ENCODE measurements around the gene UBE2R2. TPM values are rescaled to one million over a fixed set of nuclear protein-coding genes. Genes with fewer than 3 reads are reported as not detected.
A peak's percentile ranks its signal among the peaks of the same experiment; 100 is the strongest.

Gene UBE2R2
- total and polyA plus RNA-seq, 2 experiments from 2014 or later, result 39.8 to 41.4 TPM

- Histone ChIP-seq H3K9me3 (ENCODE audit: low read depth) (no peaks in the 10 kb centered on the region), H3K4me1 (ENCODE audit: insufficient read depth) (peaks cover 25% of the 10 kb centered on the region), H3K4me3 (no peak overlapping the region), H3K9me2 (replicated peaks; ENCODE audit: insufficient read depth) (no peaks in the 10 kb centered on the region), H3K79me2 (peaks cover 100% of the 10 kb centered on the region), H4K20me1 (ENCODE audit: insufficient read depth, poor library complexity, severe bottlenecking) (peaks cover 100% of the 10 kb centered on the region), H3K4me2 (no peak overlapping the region), H3K27me3 (no peaks in the 10 kb centered on the region), H3K36me3 (replicated peaks; ENCODE audit: insufficient read depth, low read depth) (no peaks in the 10 kb centered on the region), H3K27ac (peak overlapping the region; percentile 17), H2AFZ (no peak overlapping the region)
- no peak for DNase-seq (ENCODE audit: low spot score)
- TF ChIP-seq CTCF (IDR thresholded peaks at IDR 0.05; ENCODE audit: poor library complexity) (no peak), EZH2 (IDR thresholded peaks at IDR 0.05; ENCODE audit: borderline replicate concordance) (no peak), EZH2phosphoT487 (IDR thresholded peaks at IDR 0.05; ENCODE audit: low read depth, severe bottlenecking, unreplicated experiment) (no peak)
Observed at GRCh38 chr9:33850677-33851076, 33.7 kb downstream of the UBE2R2 start.

GRCh38 chr9:33851301-33851700, 34.3 kb downstream of the UBE2R2 start:
- no peaks in the 10 kb centered on the region for H3K9me3 ChIP-seq (ENCODE audit: low read depth)
- H4K20me1 ChIP-seq (ENCODE audit: insufficient read depth, poor library complexity, severe bottlenecking), result peaks cover 100% of the 10 kb centered on the region
- H3K27ac ChIP-seq, result peak overlapping the region; percentile 17
- 74% methylated on average over 1 of the region's 1 CpG for WGBS (ENCODE audit: low lambda C conversion rate, missing lambda C conversion rate)
- no peaks in the 10 kb centered on the region for H3K36me3 ChIP-seq (replicated peaks; ENCODE audit: insufficient read depth, low read depth)
- no peak overlapping the region for H3K4me3 ChIP-seq
- H3K4me2 ChIP-seq, result no peak overlapping the region
- no peak for DNase-seq (ENCODE audit: low spot score)
- H2AFZ ChIP-seq, result no peak overlapping the region
- peaks cover 100% of the 10 kb centered on the region for H3K79me2 ChIP-seq
- H3K27me3 ChIP-seq, result no peaks in the 10 kb centered on the region
- TF ChIP-seq CTCF (IDR thresholded peaks at IDR 0.05; ENCODE audit: poor library complexity) (no peak), EZH2 (IDR thresholded peaks at IDR 0.05; ENCODE audit: borderline replicate concordance) (no peak), EZH2phosphoT487 (IDR thresholded peaks at IDR 0.05; ENCODE audit: low read depth, severe bottlenecking, unreplicated experiment) (no peak)
- no peaks in the 10 kb centered on the region for H3K9me2 ChIP-seq (replicated peaks; ENCODE audit: insufficient read depth)
- H3K4me1 ChIP-seq (ENCODE audit: insufficient read depth), result peaks cover 25% of the 10 kb centered on the region

GRCh38 chr9:33852216-33852826, 35.4 kb downstream of the UBE2R2 start:
- peak; percentile 61 for DNase-seq (ENCODE audit: low spot score)
- Histone ChIP-seq H3K4me2 (no peak overlapping the region), H3K36me3 (replicated peaks; ENCODE audit: insufficient read depth, low read depth) (no peaks in the 10 kb centered on the region), H3K27me3 (no peaks in the 10 kb centered on the region), H3K27ac (no peak overlapping the region), H3K4me3 (no peak overlapping the region), H3K9me2 (replicated peaks; ENCODE audit: insufficient read depth) (no peaks in the 10 kb centered on the region), H4K20me1 (ENCODE audit: insufficient read depth, poor library complexity, severe bottlenecking) (peaks cover 100% of the 10 kb centered on the region), H2AFZ (no peak overlapping the region), H3K79me2 (peaks cover 100% of the 10 kb centered on the region), H3K9me3 (ENCODE audit: low read depth) (no peaks in the 10 kb centered on the region), H3K4me1 (ENCODE audit: insufficient read depth) (peaks cover 19% of the 10 kb centered on the region)
- TF ChIP-seq EZH2phosphoT487 (IDR thresholded peaks at IDR 0.05; ENCODE audit: low read depth, severe bottlenecking, unreplicated experiment), result no peak
- peak; percentile 51 for TF ChIP-seq CTCF (IDR thresholded peaks at IDR 0.05; ENCODE audit: poor library complexity)
- 92% methylated on average over 8 of the region's 8 CpGs for WGBS (ENCODE audit: low lambda C conversion rate, missing lambda C conversion rate)

- TF ChIP-seq EZH2 (IDR thresholded peaks at IDR 0.05; ENCODE audit: borderline replicate concordance) (no peak), CTCF (IDR thresholded peaks at IDR 0.05; ENCODE audit: poor library complexity) (no peak), EZH2phosphoT487 (IDR thresholded peaks at IDR 0.05; ENCODE audit: low read depth, severe bottlenecking, unreplicated experiment) (no peak)
- Histone ChIP-seq H3K4me3 (no peak overlapping the region), H4K20me1 (ENCODE audit: insufficient read depth, poor library complexity, severe bottlenecking) (peaks cover 99% of the 10 kb centered on the region)
Observed at GRCh38 chr9:33856247-33856646, 39.3 kb downstream of the UBE2R2 start.

More at GRCh38 chr9:33856247-33856646, 39.3 kb downstream of the UBE2R2 start:
- no peak overlapping the region for H3K27ac ChIP-seq
- no peak for DNase-seq (ENCODE audit: low spot score)
- no peak overlapping the region for H3K4me2 ChIP-seq
- H3K36me3 ChIP-seq (replicated peaks; ENCODE audit: insufficient read depth, low read depth), result no peaks in the 10 kb centered on the region
- no peaks in the 10 kb centered on the region for H3K9me3 ChIP-seq (ENCODE audit: low read depth)
- no peaks in the 10 kb centered on the region for H3K27me3 ChIP-seq
- H2AFZ ChIP-seq, result no peak overlapping the region
- peaks cover 4% of the 10 kb centered on the region for H3K4me1 ChIP-seq (ENCODE audit: insufficient read depth)
- peaks cover 100% of the 10 kb centered on the region for H3K79me2 ChIP-seq
- H3K9me2 ChIP-seq (replicated peaks; ENCODE audit: insufficient read depth), result no peaks in the 10 kb centered on the region

All from hepatocyte (in vitro differentiated cells).